ENCODE data around the gene GSK3B.

GSK3B gene

DNA sequence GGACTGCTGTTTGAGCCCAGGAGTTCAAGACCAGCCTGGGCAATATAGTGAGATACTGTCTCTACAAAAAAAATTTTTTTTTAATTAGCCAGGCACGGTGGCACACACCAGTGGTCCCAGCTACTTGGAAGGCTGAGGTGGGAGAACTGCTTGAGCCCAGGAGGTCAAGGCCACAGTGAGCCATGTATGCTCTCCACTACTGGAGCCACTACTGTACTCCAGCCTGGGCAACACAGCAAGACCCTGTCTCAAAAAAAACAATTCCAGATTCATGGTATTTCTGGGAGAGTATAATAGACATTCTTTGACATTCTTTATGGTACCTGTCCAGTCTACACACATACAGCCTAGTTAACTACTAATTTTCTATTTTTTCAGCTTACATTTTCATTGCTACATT, 70.1 kb downstream of the GSK3B start:
- TF ChIP-seq ZNF565 (CRISPR knock-in tag; conservative IDR thresholded peaks at IDR 0.05; ENCODE audit: low read depth) = no peak
- TF ChIP-seq ARNTL (CRISPR knock-in tag; IDR thresholded peaks at IDR 0.05; ENCODE audit: borderline replicate concordance, low read depth) = no peak
- no peak for TF ChIP-seq CREB5 (CRISPR knock-in tag; IDR thresholded peaks at IDR 0.05; ENCODE audit: low read depth)
- TF ChIP-seq SNAI2 (CRISPR knock-in tag; IDR thresholded peaks at IDR 0.05) = no peak
- TF ChIP-seq ZFP30 (CRISPR knock-in tag; IDR thresholded peaks at IDR 0.05) = no peak
- TF ChIP-seq CSDC2 (CRISPR knock-in tag; IDR thresholded peaks at IDR 0.05) = no peak
- TF ChIP-seq ZNF8 (CRISPR knock-in tag; IDR thresholded peaks at IDR 0.05) = no peak
- TF ChIP-seq TOX (CRISPR knock-in tag; IDR thresholded peaks at IDR 0.05; ENCODE audit: borderline replicate concordance) = no peak
- no peak for TF ChIP-seq ESRRG (CRISPR knock-in tag; IDR thresholded peaks at IDR 0.05)
- no peak for ATAC-seq

DNA sequence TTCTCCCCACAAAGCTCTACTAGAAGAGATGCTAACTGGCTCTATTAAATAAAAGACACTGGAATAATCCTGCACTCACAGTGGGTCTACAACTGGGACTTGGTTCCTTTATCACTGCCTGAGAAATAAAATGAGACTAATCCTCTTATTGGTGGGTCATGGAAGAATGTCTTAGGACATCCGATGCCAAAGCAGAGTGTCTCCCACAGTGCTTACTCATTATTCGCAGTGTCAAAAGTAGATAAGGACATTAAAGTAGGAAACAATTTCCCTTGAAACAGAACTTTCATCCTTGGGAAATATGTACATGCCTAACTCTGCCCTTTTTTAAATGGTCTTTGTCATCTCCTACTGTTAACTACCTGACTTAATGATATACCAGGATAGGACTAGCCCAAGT, 71.5 kb downstream of the GSK3B start:
- ATAC-seq = no peak
- TF ChIP-seq ZNF565 (CRISPR knock-in tag; conservative IDR thresholded peaks at IDR 0.05; ENCODE audit: low read depth) (no peak), ZNF8 (CRISPR knock-in tag; IDR thresholded peaks at IDR 0.05) (no peak), ZNF70 (CRISPR knock-in tag; IDR thresholded peaks at IDR 0.05) (no peak), ZFP3 (CRISPR knock-in tag; IDR thresholded peaks at IDR 0.05) (no peak), ZC3H10 (CRISPR knock-in tag; IDR thresholded peaks at IDR 0.05) (no peak), ZFP30 (CRISPR knock-in tag; IDR thresholded peaks at IDR 0.05) (no peak), CSRNP3 (CRISPR knock-in tag; IDR thresholded peaks at IDR 0.05) (no peak), TCF4 (CRISPR knock-in tag; IDR thresholded peaks at IDR 0.05; ENCODE audit: borderline replicate concordance) (no peak), SNAI2 (CRISPR knock-in tag; IDR thresholded peaks at IDR 0.05) (no peak), ARNTL (CRISPR knock-in tag; IDR thresholded peaks at IDR 0.05; ENCODE audit: borderline replicate concordance, low read depth) (no peak)
- TF ChIP-seq, protein P1, sequence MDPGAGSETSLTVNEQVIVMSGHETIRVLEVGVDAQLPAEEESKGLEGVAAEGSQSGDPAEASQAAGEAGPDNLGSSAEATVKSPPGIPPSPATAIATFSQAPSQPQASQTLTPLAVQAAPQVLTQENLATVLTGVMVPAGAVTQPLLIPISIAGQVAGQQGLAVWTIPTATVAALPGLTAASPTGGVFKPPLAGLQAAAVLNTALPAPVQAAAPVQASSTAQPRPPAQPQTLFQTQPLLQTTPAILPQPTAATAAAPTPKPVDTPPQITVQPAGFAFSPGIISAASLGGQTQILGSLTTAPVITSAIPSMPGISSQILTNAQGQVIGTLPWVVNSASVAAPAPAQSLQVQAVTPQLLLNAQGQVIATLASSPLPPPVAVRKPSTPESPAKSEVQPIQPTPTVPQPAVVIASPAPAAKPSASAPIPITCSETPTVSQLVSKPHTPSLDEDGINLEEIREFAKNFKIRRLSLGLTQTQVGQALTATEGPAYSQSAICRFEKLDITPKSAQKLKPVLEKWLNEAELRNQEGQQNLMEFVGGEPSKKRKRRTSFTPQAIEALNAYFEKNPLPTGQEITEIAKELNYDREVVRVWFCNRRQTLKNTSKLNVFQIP (CRISPR knock-in tag; IDR thresholded peaks at IDR 0.05; ENCODE audit: borderline replicate concordance, low read depth) = no peak
- TF ChIP-seq, protein P2, sequence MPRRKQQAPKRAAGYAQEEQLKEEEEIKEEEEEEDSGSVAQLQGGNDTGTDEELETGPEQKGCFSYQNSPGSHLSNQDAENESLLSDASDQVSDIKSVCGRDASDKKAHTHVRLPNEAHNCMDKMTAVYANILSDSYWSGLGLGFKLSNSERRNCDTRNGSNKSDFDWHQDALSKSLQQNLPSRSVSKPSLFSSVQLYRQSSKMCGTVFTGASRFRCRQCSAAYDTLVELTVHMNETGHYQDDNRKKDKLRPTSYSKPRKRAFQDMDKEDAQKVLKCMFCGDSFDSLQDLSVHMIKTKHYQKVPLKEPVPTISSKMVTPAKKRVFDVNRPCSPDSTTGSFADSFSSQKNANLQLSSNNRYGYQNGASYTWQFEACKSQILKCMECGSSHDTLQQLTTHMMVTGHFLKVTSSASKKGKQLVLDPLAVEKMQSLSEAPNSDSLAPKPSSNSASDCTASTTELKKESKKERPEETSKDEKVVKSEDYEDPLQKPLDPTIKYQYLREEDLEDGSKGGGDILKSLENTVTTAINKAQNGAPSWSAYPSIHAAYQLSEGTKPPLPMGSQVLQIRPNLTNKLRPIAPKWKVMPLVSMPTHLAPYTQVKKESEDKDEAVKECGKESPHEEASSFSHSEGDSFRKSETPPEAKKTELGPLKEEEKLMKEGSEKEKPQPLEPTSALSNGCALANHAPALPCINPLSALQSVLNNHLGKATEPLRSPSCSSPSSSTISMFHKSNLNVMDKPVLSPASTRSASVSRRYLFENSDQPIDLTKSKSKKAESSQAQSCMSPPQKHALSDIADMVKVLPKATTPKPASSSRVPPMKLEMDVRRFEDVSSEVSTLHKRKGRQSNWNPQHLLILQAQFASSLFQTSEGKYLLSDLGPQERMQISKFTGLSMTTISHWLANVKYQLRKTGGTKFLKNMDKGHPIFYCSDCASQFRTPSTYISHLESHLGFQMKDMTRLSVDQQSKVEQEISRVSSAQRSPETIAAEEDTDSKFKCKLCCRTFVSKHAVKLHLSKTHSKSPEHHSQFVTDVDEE (CRISPR knock-in tag; IDR thresholded peaks at IDR 0.05) = no peak

- no peak for TF ChIP-seq ZFP3 (CRISPR knock-in tag; IDR thresholded peaks at IDR 0.05)
- no peak for TF ChIP-seq ZFP30 (CRISPR knock-in tag; IDR thresholded peaks at IDR 0.05)
- TF ChIP-seq ZNF70 (CRISPR knock-in tag; IDR thresholded peaks at IDR 0.05) = no peak
- TF ChIP-seq ISL1 (CRISPR knock-in tag; IDR thresholded peaks at IDR 0.05) = no peak
- no peak for TF ChIP-seq ZNF565 (CRISPR knock-in tag; conservative IDR thresholded peaks at IDR 0.05; ENCODE audit: low read depth)
- TF ChIP-seq PPARA (CRISPR knock-in tag; IDR thresholded peaks at IDR 0.05; ENCODE audit: borderline replicate concordance) = no peak
- TF ChIP-seq BACH2 (CRISPR knock-in tag; IDR thresholded peaks at IDR 0.05; ENCODE audit: borderline replicate concordance) = no peak
- no peak for TF ChIP-seq TOX (CRISPR knock-in tag; IDR thresholded peaks at IDR 0.05; ENCODE audit: borderline replicate concordance)
- TF ChIP-seq CSRNP3 (CRISPR knock-in tag; IDR thresholded peaks at IDR 0.05) = no peak
- TF ChIP-seq SNAI2 (CRISPR knock-in tag; IDR thresholded peaks at IDR 0.05) = no peak
- no peak for TF ChIP-seq ARNTL (CRISPR knock-in tag; IDR thresholded peaks at IDR 0.05; ENCODE audit: borderline replicate concordance, low read depth)
- TF ChIP-seq ZNF8 (CRISPR knock-in tag; IDR thresholded peaks at IDR 0.05) = no peak
- ATAC-seq = no peak
Observed at GRCh38 chr3:120021523-120021922, 72.7 kb downstream of the GSK3B start.
